ENCODE measurements around the gene PPP2R3A. TPM values are rescaled to one million over a fixed set of nuclear protein-coding genes. Genes with fewer than 3 reads are reported as not detected.
A peak's percentile ranks its signal among the peaks of the same experiment; 100 is the strongest.

Gene PPP2R3A
- total and polyA plus RNA-seq, 9 of the 15 experiments (the other 6 are each of a cell fraction or from before 2014, with no cell fraction given), result 0.10 to 0.50 (median 0.24) TPM

DNA sequence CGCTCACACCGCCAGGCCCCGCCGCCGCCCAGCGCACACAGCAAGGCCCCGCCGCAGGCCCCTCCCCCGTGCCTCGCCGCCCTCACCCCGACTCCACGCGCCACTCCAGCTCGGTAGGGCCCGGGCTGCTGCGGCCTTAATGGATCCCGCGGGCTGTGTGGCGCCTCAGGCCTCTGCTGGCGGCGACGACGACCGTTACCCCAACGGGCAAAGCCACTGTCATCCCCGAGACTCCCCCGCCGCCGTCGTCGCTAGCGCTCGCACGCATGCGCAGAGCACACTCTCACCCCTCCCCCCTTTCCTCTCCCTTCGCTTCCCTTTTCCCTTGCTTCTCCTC, 230.5 kb downstream of the PPP2R3A start, which contains the start of gene MSL2 (continued):
- TF ChIP-seq ARID1B (IDR thresholded peaks at IDR 0.05) (no peak), YY1 (IDR thresholded peaks at IDR 0.05; ENCODE audit: borderline replicate concordance in 1 of 3, control insufficient read depth in 1 of 3, extremely low read depth in 1 of 3, insufficient read depth in 3 of 3, insufficient read length in 1 of 3, insufficient replicate concordance in 2 of 3, low read depth in 1 of 3, low read length in 2 of 3) (no peak), XRCC3 (IDR thresholded peaks at IDR 0.05) (no peak), HDAC1 (IDR thresholded peaks at IDR 0.05) (no peak), HNRNPLL (IDR thresholded peaks at IDR 0.05; ENCODE audit: low read depth, low read length, poor library complexity, severe bottlenecking) (no peak), NCOA1 (IDR thresholded peaks at IDR 0.05; ENCODE audit: low read depth) (no peak), BRCA1 (IDR thresholded peaks at IDR 0.05) (no peak), BRCA1 (CRISPR knock-in tag; IDR thresholded peaks at IDR 0.05) (no peak), MAZ (CRISPR knock-in tag; conservative IDR thresholded peaks at IDR 0.05 in 1 of 2, IDR thresholded peaks at IDR 0.05 in 1 of 2) (peak; percentile 8 to 52; a peak in 2 of 4 replicates), ZFP30 (CRISPR knock-in tag; IDR thresholded peaks at IDR 0.05; ENCODE audit: borderline replicate concordance) (no peak), U2AF2 (optimal IDR thresholded peaks at IDR 0.05; ENCODE audit: low read depth, low read length) (no peak), ZNF436 (CRISPR knock-in tag; IDR thresholded peaks at IDR 0.05) (no peak), NR4A1 (CRISPR knock-in tag; IDR thresholded peaks at IDR 0.05) (no peak), NR4A1 (tag; IDR thresholded peaks at IDR 0.05) (no peak; the same call in 1 of the 2 replicates), NFIC (IDR thresholded peaks at IDR 0.05) (no peak), ZNF324 (CRISPR knock-in tag; IDR thresholded peaks at IDR 0.05) (no peak), ZNF174 (CRISPR knock-in tag; IDR thresholded peaks at IDR 0.05) (no peak), SMARCB1 (IDR thresholded peaks at IDR 0.05; ENCODE audit: insufficient read length, low read depth) (no peak)
- TF ChIP-seq, protein P1, sequence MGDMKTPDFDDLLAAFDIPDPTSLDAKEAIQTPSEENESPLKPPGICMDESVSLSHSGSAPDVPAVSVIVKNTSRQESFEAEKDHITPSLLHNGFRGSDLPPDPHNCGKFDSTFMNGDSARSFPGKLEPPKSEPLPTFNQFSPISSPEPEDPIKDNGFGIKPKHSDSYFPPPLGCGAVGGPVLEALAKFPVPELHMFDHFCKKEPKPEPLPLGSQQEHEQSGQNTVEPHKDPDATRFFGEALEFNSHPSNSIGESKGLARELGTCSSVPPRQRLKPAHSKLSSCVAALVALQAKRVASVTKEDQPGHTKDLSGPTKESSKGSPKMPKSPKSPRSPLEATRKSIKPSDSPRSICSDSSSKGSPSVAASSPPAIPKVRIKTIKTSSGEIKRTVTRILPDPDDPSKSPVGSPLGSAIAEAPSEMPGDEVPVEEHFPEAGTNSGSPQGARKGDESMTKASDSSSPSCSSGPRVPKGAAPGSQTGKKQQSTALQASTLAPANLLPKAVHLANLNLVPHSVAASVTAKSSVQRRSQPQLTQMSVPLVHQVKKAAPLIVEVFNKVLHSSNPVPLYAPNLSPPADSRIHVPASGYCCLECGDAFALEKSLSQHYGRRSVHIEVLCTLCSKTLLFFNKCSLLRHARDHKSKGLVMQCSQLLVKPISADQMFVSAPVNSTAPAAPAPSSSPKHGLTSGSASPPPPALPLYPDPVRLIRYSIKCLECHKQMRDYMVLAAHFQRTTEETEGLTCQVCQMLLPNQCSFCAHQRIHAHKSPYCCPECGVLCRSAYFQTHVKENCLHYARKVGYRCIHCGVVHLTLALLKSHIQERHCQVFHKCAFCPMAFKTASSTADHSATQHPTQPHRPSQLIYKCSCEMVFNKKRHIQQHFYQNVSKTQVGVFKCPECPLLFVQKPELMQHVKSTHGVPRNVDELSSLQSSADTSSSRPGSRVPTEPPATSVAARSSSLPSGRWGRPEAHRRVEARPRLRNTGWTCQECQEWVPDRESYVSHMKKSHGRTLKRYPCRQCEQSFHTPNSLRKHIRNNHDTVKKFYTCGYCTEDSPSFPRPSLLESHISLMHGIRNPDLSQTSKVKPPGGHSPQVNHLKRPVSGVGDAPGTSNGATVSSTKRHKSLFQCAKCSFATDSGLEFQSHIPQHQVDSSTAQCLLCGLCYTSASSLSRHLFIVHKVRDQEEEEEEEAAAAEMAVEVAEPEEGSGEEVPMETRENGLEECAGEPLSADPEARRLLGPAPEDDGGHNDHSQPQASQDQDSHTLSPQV (IDR thresholded peaks at IDR 0.05), result no peak
- TF ChIP-seq, protein P2, sequence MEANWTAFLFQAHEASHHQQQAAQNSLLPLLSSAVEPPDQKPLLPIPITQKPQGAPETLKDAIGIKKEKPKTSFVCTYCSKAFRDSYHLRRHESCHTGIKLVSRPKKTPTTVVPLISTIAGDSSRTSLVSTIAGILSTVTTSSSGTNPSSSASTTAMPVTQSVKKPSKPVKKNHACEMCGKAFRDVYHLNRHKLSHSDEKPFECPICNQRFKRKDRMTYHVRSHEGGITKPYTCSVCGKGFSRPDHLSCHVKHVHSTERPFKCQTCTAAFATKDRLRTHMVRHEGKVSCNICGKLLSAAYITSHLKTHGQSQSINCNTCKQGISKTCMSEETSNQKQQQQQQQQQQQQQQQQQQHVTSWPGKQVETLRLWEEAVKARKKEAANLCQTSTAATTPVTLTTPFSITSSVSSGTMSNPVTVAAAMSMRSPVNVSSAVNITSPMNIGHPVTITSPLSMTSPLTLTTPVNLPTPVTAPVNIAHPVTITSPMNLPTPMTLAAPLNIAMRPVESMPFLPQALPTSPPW (CRISPR knock-in tag; IDR thresholded peaks at IDR 0.05), result peak; percentile 71; the same call in 1 of the 2 replicates
- TF ChIP-seq, protein P3, sequence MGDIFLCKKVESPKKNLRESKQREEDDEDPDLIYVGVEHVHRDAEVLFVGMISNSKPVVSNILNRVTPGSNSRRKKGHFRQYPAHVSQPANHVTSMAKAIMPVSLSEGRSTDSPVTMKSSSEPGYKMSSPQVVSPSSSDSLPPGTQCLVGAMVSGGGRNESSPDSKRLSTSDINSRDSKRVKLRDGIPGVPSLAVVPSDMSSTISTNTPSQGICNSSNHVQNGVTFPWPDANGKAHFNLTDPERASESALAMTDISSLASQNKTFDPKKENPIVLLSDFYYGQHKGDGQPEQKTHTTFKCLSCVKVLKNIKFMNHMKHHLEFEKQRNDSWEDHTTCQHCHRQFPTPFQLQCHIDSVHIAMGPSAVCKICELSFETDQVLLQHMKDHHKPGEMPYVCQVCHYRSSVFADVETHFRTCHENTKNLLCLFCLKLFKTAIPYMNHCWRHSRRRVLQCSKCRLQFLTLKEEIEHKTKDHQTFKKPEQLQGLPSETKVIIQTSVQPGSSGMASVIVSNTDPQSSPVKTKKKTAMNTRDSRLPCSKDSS (IDR thresholded peaks at IDR 0.05; ENCODE audit: low read depth, partially characterized antibody), result no peak

Data from K562 (cell line).